Measurements from ENCODE around the gene MAP4K4.
A peak's percentile ranks its signal among the peaks of the same experiment; 100 is the strongest.

DNA sequence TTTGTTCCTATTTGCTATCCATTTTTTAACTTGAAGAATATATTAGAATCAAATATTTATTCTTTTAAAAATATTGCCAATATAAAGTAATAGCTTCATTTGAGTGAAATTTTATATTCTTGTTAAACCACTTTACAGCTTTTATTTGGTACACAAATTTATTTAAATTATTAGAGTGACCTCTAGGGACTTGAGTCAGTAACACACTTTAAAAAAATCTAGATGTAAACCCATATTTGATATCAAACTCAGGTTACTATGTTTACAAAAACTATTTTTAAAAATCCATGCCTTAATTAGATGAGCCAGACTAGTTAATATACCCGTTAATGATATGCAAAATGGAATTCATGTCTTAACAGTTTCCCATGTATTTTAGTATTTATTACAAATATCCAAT, 134.6 kb downstream of the MAP4K4 start:
- TF ChIP-seq CTCF (IDR thresholded peaks at IDR 0.05; ENCODE audit: poor library complexity) = peak; percentile 50
- TF ChIP-seq EZH2 (IDR thresholded peaks at IDR 0.05; ENCODE audit: borderline replicate concordance) = no peak
